ENCODE data around the gene OR52M1. TPM values are rescaled to one million over a fixed set of nuclear protein-coding genes. Genes with fewer than 3 reads are reported as not detected.
"Not testable (repeated sequence)": the region's sequence is repeated elsewhere in the genome, so short reads cannot be mapped to it uniquely, and the experiment has no call there.

Gene OR52M1
- total and polyA plus RNA-seq, 12 donors, result not detected

DNA sequence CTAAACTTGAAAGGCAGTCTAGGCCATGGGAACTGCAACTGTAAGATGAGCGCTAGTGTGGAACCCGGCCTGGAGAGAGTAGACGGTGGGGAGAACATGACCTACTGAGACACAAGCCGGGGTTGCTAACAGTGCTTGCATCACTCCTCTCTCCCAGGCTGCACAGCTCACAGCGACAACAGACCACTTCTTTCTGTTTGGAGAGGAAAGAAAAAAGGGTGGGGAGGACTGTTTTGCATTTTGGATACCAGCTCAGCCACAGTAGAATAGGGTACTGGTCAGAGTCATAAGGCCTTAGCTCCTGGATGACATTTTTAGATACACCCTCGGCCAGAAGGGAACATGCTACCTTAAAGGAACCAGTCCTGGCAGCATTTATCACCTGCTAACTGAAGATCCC, 22.2 kb upstream of the OR52M1 start:
- ATAC-seq (no peak), DNase-seq (no peak)
- intact Hi-C loops (cut with DNase I), result no loop called here
- Histone ChIP-seq H3K9me3 (no peaks in the 10 kb centered on the region), H3K36me3 (no peaks in the 10 kb centered on the region), H3K4me1 (no peaks in the 10 kb centered on the region), H3K27ac (no peak overlapping the region), H3K27me3 (peaks cover 0 to 14% (median 5%) of the 10 kb centered on the region in 7 donors), H3K4me3 (no peak overlapping the region)
- WGBS, 2 donors, result 82 to 83% methylated on average over 6 of the region's 6 CpGs
- TF ChIP-seq, protein P1, sequence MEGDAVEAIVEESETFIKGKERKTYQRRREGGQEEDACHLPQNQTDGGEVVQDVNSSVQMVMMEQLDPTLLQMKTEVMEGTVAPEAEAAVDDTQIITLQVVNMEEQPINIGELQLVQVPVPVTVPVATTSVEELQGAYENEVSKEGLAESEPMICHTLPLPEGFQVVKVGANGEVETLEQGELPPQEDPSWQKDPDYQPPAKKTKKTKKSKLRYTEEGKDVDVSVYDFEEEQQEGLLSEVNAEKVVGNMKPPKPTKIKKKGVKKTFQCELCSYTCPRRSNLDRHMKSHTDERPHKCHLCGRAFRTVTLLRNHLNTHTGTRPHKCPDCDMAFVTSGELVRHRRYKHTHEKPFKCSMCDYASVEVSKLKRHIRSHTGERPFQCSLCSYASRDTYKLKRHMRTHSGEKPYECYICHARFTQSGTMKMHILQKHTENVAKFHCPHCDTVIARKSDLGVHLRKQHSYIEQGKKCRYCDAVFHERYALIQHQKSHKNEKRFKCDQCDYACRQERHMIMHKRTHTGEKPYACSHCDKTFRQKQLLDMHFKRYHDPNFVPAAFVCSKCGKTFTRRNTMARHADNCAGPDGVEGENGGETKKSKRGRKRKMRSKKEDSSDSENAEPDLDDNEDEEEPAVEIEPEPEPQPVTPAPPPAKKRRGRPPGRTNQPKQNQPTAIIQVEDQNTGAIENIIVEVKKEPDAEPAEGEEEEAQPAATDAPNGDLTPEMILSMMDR (IDR thresholded peaks at IDR 0.05), result no peak

DNA sequence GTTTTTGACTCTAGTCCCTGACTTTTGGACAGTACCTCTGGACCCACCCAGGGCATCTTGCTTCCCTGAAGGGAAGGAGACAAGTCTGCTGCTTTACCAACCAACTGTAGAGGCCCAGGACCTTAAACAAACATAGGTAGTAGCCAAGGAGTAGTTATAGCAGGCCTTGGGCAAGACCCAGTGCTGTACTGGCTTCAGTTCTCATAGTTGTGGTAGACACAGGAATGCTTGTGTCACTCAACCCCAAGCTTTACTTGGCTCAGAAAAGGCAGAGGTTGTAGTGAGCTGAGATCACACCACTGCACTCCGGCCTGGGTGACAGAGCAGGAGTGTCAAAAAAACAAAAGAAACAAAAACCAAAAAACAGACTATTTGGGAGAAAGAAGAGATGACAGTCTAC, 21.3 kb upstream of the OR52M1 start:
- no peaks in the 10 kb centered on the region for H3K36me3 ChIP-seq
- DNase-seq (no peak), ATAC-seq (no peak)
- no peak overlapping the region for H3K27ac ChIP-seq
- no peak overlapping the region for H3K4me3 ChIP-seq
- intact Hi-C loops (cut with DNase I), result no loop called here
- peaks cover 0 to 14% (median 5%) of the 10 kb centered on the region in 7 donors for H3K27me3 ChIP-seq
- TF ChIP-seq, protein P1 (IDR thresholded peaks at IDR 0.05), result no peak
- no peaks in the 10 kb centered on the region for H3K4me1 ChIP-seq
- H3K9me3 ChIP-seq, result no peaks in the 10 kb centered on the region
- 35 to 84% methylated on average over 1 of the region's 1 CpG for WGBS, 2 donors

DNA sequence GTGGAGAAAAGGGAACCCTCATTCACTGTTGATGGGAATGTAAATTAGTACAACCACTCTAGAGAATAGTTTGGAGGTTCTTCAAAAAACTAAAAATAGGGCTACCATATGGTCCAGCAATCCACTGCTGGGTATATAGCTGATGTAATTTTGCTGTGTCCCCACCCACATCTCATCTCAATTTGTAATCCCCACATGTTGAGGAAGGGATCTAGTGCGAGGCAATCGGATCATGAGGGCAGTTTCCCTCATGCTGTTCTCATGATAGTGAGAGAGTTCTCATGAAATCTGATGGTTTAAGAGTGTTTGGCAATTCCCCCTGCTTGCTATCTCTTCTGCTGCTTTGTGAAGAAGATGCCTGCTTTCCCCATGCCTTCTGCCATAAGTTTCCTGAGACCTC, 17.1 kb upstream of the OR52M1 start:
- WGBS, 2 donors, result 79 to 84% methylated on average over 2 of the region's 2 CpGs
- Histone ChIP-seq H3K4me3 (no peak overlapping the region), H3K27me3 (peaks cover 0 to 28% (median 7%) of the 10 kb centered on the region in 7 donors)

DNA sequence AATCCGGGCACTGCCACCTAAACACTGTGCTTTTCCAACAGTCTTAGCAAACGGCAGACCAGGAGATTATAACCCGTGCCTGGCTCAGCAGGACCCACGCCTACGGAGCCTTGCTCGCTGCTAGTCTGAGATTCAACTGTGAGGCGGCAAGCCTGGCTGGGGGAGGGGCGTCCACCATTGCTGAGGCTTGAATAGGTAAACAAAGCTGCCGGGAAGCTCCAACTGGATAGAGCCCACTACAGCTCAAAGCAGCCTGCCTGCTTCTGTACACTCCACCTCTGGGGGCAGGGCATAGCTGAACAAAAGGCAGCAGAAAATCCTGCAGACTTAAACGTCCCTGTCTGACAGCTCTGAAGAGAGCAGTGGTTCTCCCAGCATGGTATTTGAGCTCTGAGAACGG, 13.3 kb upstream of the OR52M1 start:
- H3K27ac ChIP-seq; intact Hi-C loops (cut with DNase I); ATAC-seq; H3K36me3 ChIP-seq; DNase-seq; H3K4me1 ChIP-seq; H3K4me3 ChIP-seq; H3K9me3 ChIP-seq: not testable (repeated sequence)
- 68 to 74% methylated on average over 11 of the region's 11 CpGs for WGBS, 2 donors
- peaks cover 0 to 21% (median 0%) of the 10 kb centered on the region in 7 donors for H3K27me3 ChIP-seq

More for the DNA sequence above, 17.1 kb upstream of the OR52M1 start:
- ATAC-seq, result no peak
- intact Hi-C loops (cut with DNase I), result no loop called here
- H3K9me3 ChIP-seq, result peaks cover 0 to 4% (median 0%) of the 10 kb centered on the region in 11 donors
- TF ChIP-seq, protein P1 (IDR thresholded peaks at IDR 0.05), result no peak
- no peaks in the 10 kb centered on the region for H3K36me3 ChIP-seq
- no peaks in the 10 kb centered on the region for H3K4me1 ChIP-seq
- no peak for DNase-seq
- no peak overlapping the region for H3K27ac ChIP-seq

DNA sequence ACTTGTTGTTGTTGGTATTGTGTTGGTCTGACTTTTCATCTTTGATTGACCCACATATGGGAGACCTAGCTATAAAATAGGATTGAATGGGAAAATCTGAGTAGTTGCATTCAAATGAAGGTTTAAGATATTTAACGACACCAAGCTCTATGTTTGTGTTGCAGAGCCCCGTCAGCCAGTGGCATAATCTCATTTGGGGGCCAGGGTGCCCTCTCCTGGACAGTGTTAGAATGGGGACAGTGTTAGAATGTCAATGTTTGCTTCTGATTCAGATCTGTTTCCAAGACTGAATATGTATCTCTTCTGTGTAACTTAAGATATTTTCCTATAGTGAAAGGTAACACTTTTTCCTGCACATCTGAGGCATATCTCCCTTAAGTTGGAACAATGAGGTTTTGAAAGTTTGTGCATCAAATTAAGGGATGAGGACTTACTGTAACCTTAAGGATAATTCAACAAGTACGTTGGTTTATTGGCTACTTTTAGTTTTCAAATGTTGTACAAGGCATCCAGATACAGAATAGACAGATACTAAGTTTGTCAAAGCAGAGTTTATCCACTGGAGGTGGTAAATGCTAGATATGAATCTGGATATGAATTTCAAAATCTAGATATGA, 5.3 kb upstream of the OR52M1 start:
- intact Hi-C loops (cut with DNase I), result loop anchor here (1.0 to 5.0 kb wide), 4 partner anchors 351 to 353 kb away; no protein-coding TSS in a partner anchor
- 24 to 28% methylated on average over 3 of the region's 3 CpGs for WGBS, 2 donors
- Histone ChIP-seq H3K36me3 (no peaks in the 10 kb centered on the region), H3K4me1 (no peaks in the 10 kb centered on the region), H3K27me3 (peaks cover 0 to 14% (median 0%) of the 10 kb centered on the region in 7 donors), H3K4me3 (no peak overlapping the region), H3K9me3 (no peaks in the 10 kb centered on the region), H3K27ac (no peak overlapping the region)
- DNase-seq (peak; percentile 24 to 41), ATAC-seq (peak in 7 of 8 donors; percentile 65 to 87 (median 76))
- TF ChIP-seq, protein P1 (IDR thresholded peaks at IDR 0.05), result peak; percentile 36 to 81 (median 66)

Measured in heart right ventricle (tissue), 16 donors.